Duodenal mucosa (tissue), 2 donors: ENCODE results near the gene TNFAIP1.

Experiments used
- H3K27ac ChIP-seq: one replicate; pipeline ENCODE4 v1.7.0; 2013; ENCODE audit warnings: low read depth, low read length
- H3K27me3 ChIP-seq, 2 donors: one replicate each; pipeline ENCODE4 v1.7.0; 2013; ENCODE audit warnings: low read length in 2 of 2, control low read depth in 1 of 2; ENCODE audit not compliant: insufficient read depth in 2 of 2, control insufficient read depth in 1 of 2
- H3K36me3 ChIP-seq, 2 donors: one replicate each; pipeline ENCODE4 v1.7.0; 2013; ENCODE audit warnings: low read length in 2 of 2, control low read depth in 1 of 2; ENCODE audit not compliant: insufficient read depth in 2 of 2, control insufficient read depth in 1 of 2
- H3K4me1 ChIP-seq, 2 donors: one replicate each; pipeline ENCODE4 v1.7.0; 2013; ENCODE audit warnings: low read length in 2 of 2, control low read depth in 1 of 2; ENCODE audit not compliant: insufficient read depth in 2 of 2, control insufficient read depth in 1 of 2
- H3K4me3 ChIP-seq, 2 donors: one replicate each; pipeline ENCODE4 v1.7.0; 2013; ENCODE audit warnings: low read length in 2 of 2, low read depth in 1 of 2
- H3K9ac ChIP-seq, 2 donors: one replicate each; pipeline ENCODE4 v1.7.0; 2013; ENCODE audit warnings: low read length in 2 of 2, low read depth in 1 of 2
- H3K9me3 ChIP-seq, 2 donors: one replicate each; pipeline ENCODE4 v1.7.0; 2013; ENCODE audit warnings: low read length in 2 of 2, control low read depth in 1 of 2; ENCODE audit not compliant: control insufficient read depth in 1 of 2

The TNFAIP1 gene

GRCh38 chr17:28345419-28346198 lies 10.0 kb downstream of the TNFAIP1 start:
- Histone ChIP-seq H3K27ac (no peak overlapping the region), H3K36me3 (peaks cover 63 to 93% of the 10 kb centered on the region in 2 donors), H3K4me1 (no peaks in the 10 kb centered on the region), H3K9me3 (no peaks in the 10 kb centered on the region), H3K27me3 (no peaks in the 10 kb centered on the region), H3K9ac (no peak overlapping the region), H3K4me3 (no peak overlapping the region)

- Histone ChIP-seq H3K9me3 (no peaks in the 10 kb centered on the region), H3K9ac (no peak overlapping the region), H3K27ac (no peak overlapping the region), H3K27me3 (no peaks in the 10 kb centered on the region), H3K4me3 (no peak overlapping the region), H3K36me3 (peaks cover 66 to 94% of the 10 kb centered on the region in 2 donors), H3K4me1 (no peaks in the 10 kb centered on the region)
These were observed 10.6 kb downstream of the TNFAIP1 start for GRCh38 chr17:28346199-28346580.

- Histone ChIP-seq H3K9me3 (no peaks in the 10 kb centered on the region), H3K36me3 (peaks cover 66 to 94% of the 10 kb centered on the region in 2 donors), H3K4me3 (no peak overlapping the region), H3K4me1 (no peaks in the 10 kb centered on the region), H3K27me3 (no peaks in the 10 kb centered on the region), H3K27ac (peak overlapping the region; percentile 14), H3K9ac (no peak overlapping the region)
These were observed 11.2 kb downstream of the TNFAIP1 start for GRCh38 chr17:28346746-28347246.

GRCh38 chr17:28347261-28347891 lies 11.8 kb downstream of the TNFAIP1 start:
- H3K9ac ChIP-seq = no peak overlapping the region
- no peak overlapping the region for H3K4me3 ChIP-seq
- H3K4me1 ChIP-seq = no peaks in the 10 kb centered on the region
- no peaks in the 10 kb centered on the region for H3K27me3 ChIP-seq
- no peaks in the 10 kb centered on the region for H3K9me3 ChIP-seq
- peaks cover 62 to 90% of the 10 kb centered on the region in 2 donors for H3K36me3 ChIP-seq
- no peak overlapping the region for H3K27ac ChIP-seq

- H3K4me1 ChIP-seq = no peaks in the 10 kb centered on the region
- H3K4me3 ChIP-seq = no peak overlapping the region
- peaks cover 63 to 86% of the 10 kb centered on the region in 2 donors for H3K36me3 ChIP-seq
- no peaks in the 10 kb centered on the region for H3K9me3 ChIP-seq
- no peaks in the 10 kb centered on the region for H3K27me3 ChIP-seq
- H3K9ac ChIP-seq = no peak overlapping the region
- H3K27ac ChIP-seq = no peak overlapping the region
These were observed 13.4 kb downstream of the TNFAIP1 start for GRCh38 chr17:28348979-28349378.

- Histone ChIP-seq H3K36me3 (peaks cover 64 to 84% of the 10 kb centered on the region in 2 donors), H3K4me3 (no peak overlapping the region), H3K4me1 (no peaks in the 10 kb centered on the region), H3K27me3 (no peaks in the 10 kb centered on the region), H3K9ac (no peak overlapping the region), H3K27ac (no peak overlapping the region), H3K9me3 (no peaks in the 10 kb centered on the region)
These were observed 14.7 kb downstream of the TNFAIP1 start for GRCh38 chr17:28350271-28350670.

- peaks cover 19 to 26% of the 10 kb centered on the region in 2 donors for H3K4me1 ChIP-seq
- peak within 1 kb of the TSS; percentile 86 to 95 for H3K9ac ChIP-seq
- H3K9me3 ChIP-seq = no peaks in the 10 kb centered on the region
- H3K36me3 ChIP-seq = peaks cover 26 to 50% of the 10 kb centered on the region in 2 donors
- peak within 1 kb of the TSS; percentile 76 for H3K27ac ChIP-seq
- no peaks in the 10 kb centered on the region for H3K27me3 ChIP-seq
- peak within 1 kb of the TSS; percentile 76 to 94 for H3K4me3 ChIP-seq
These were observed 21.7 kb downstream of the TNFAIP1 start, which contains the start of gene POLDIP2 for GRCh38 chr17:28357061-28357900. TSS of gene POLDIP2 (minus strand) at chr17:28357527. CDS start at chr17:28357448, 79 bp downstream.

GRCh38 chr17:28357901-28358197 lies 22.3 kb downstream of the TNFAIP1 start:
- Histone ChIP-seq H3K9ac (peak overlapping the region; percentile 66 to 86), H3K27me3 (no peaks in the 10 kb centered on the region), H3K4me3 (peak overlapping the region; percentile 76 to 94), H3K27ac (no peak overlapping the region), H3K36me3 (peaks cover 26 to 53% of the 10 kb centered on the region in 2 donors), H3K4me1 (peaks cover 19 to 26% of the 10 kb centered on the region in 2 donors), H3K9me3 (no peaks in the 10 kb centered on the region)

GRCh38 chr17:28363186-28363585 lies 27.6 kb downstream of the TNFAIP1 start:
- Histone ChIP-seq H3K9me3 (no peaks in the 10 kb centered on the region), H3K27me3 (no peaks in the 10 kb centered on the region), H3K27ac (no peak overlapping the region), H3K36me3 (peaks cover 20 to 53% of the 10 kb centered on the region in 2 donors), H3K4me1 (peaks cover 6% of the 10 kb centered on the region in 2 donors), H3K9ac (no peak overlapping the region), H3K4me3 (no peak overlapping the region)
